ENCODE data around the gene GALNT8.

Gene GALNT8

GRCh38 chr12:4719821-4720636 is at the start of gene GALNT8:
Gene GALNT8 (plus strand): TSS chr12:4720400. CDS start chr12:4720678, 278 bp downstream.
- Histone ChIP-seq H3K27me3 (ENCODE audit: low read length) (no peaks in the 10 kb centered on the region), H3K9me3 (ENCODE audit: insufficient read depth, low read length) (no peaks in the 10 kb centered on the region), H3K79me2 (ENCODE audit: insufficient read depth, low read length) (no peaks in the 10 kb centered on the region), H3K27ac (ENCODE audit: low read depth, low read length) (no peak within 1 kb of the TSS), H3K9me2 (replicated peaks; ENCODE audit: insufficient read depth, low read length) (no peaks in the 10 kb centered on the region), H3K4me3 (ENCODE audit: insufficient read depth, low read length, poor library complexity, severe bottlenecking) (no peak within 1 kb of the TSS), H4K20me1 (ENCODE audit: low read depth, low read length) (no peaks in the 10 kb centered on the region), H2AFZ (ENCODE audit: low read depth, low read length, severe bottlenecking) (no peak within 1 kb of the TSS), H3F3A (ENCODE audit: insufficient read depth) (no peaks in the 10 kb centered on the region), H3K4me2 (ENCODE audit: low read depth, low read length, poor library complexity, severe bottlenecking) (no peak within 1 kb of the TSS), H3K9ac (ENCODE audit: low read length) (no peak within 1 kb of the TSS), H3K36me3 (ENCODE audit: low read length) (no peaks in the 10 kb centered on the region)
- TF ChIP-seq EZH2phosphoT487 (conservative IDR thresholded peaks at IDR 0.05; ENCODE audit: low read length) (no peak), CTCF (IDR thresholded peaks at IDR 0.05; ENCODE audit: insufficient read depth, low read length, poor library complexity, severe bottlenecking) (no peak)

DNA sequence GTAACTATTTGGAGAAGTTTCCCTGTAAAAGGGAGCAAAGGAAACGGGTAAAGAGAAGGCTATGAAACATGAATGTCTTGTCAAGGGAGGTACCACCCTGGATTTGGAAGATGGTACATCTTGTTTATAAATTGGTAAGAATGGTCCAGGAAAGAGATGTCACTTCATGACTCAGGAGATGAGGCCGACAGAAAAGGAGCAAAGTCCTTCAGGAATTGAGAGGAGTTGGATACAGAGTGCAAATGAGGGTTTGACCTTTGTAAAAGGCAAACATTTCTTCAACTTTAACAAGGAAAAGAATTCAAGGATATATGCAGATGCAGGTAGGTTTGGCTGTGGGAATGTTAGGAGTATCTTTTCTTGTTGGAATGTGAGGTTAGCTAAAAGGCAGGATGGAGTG is 40.5 kb upstream of the GALNT8 start:
- Histone ChIP-seq H3K79me2 (ENCODE audit: insufficient read depth, low read length) (no peaks in the 10 kb centered on the region), H3K27me3 (ENCODE audit: low read length) (no peaks in the 10 kb centered on the region), H3K9ac (ENCODE audit: low read length) (no peak overlapping the region), H3K36me3 (ENCODE audit: low read length) (peaks cover 4% of the 10 kb centered on the region; the same call in 1 of the 2 replicates), H3K9me2 (replicated peaks; ENCODE audit: insufficient read depth, low read length) (no peaks in the 10 kb centered on the region), H3K9me3 (ENCODE audit: insufficient read depth, low read length) (no peaks in the 10 kb centered on the region), H2AFZ (ENCODE audit: low read depth, low read length, severe bottlenecking) (no peak overlapping the region), H3K27ac (ENCODE audit: low read depth, low read length) (no peak overlapping the region), H3K4me2 (ENCODE audit: low read depth, low read length, poor library complexity, severe bottlenecking) (no peak overlapping the region), H3F3A (ENCODE audit: insufficient read depth) (no peaks in the 10 kb centered on the region), H3K4me3 (ENCODE audit: insufficient read depth, low read length, poor library complexity, severe bottlenecking) (no peak overlapping the region), H4K20me1 (ENCODE audit: low read depth, low read length) (no peaks in the 10 kb centered on the region)
- TF ChIP-seq CTCF (IDR thresholded peaks at IDR 0.05; ENCODE audit: insufficient read depth, low read length, poor library complexity, severe bottlenecking), result no peak
- TF ChIP-seq EZH2phosphoT487 (conservative IDR thresholded peaks at IDR 0.05; ENCODE audit: low read length), result no peak

GRCh38 chr12:4681732-4682131 is 38.5 kb upstream of the GALNT8 start:
- Histone ChIP-seq H3K27ac (ENCODE audit: low read depth, low read length) (no peak overlapping the region), H3K79me2 (ENCODE audit: insufficient read depth, low read length) (no peaks in the 10 kb centered on the region), H3K9me2 (replicated peaks; ENCODE audit: insufficient read depth, low read length) (no peaks in the 10 kb centered on the region), H3K36me3 (ENCODE audit: low read length) (peaks cover 6% of the 10 kb centered on the region; the same call in 1 of the 2 replicates), H4K20me1 (ENCODE audit: low read depth, low read length) (no peaks in the 10 kb centered on the region), H3K9me3 (ENCODE audit: insufficient read depth, low read length) (no peaks in the 10 kb centered on the region), H3K9ac (ENCODE audit: low read length) (no peak overlapping the region), H3K4me2 (ENCODE audit: low read depth, low read length, poor library complexity, severe bottlenecking) (no peak overlapping the region), H3K4me3 (ENCODE audit: insufficient read depth, low read length, poor library complexity, severe bottlenecking) (no peak overlapping the region), H3K27me3 (ENCODE audit: low read length) (no peaks in the 10 kb centered on the region), H2AFZ (ENCODE audit: low read depth, low read length, severe bottlenecking) (no peak overlapping the region), H3F3A (ENCODE audit: insufficient read depth) (no peaks in the 10 kb centered on the region)
- TF ChIP-seq EZH2phosphoT487 (conservative IDR thresholded peaks at IDR 0.05; ENCODE audit: low read length) (no peak), CTCF (IDR thresholded peaks at IDR 0.05; ENCODE audit: insufficient read depth, low read length, poor library complexity, severe bottlenecking) (no peak)

Measured in SU-DHL-6 (cell line).